PC-9 (cell line): ENCODE measurements around the gene MAST4.

Experiments used
- EZH2 ChIP-seq: fragments of 200-600 bp; sonication (generic); IDR thresholded peaks from 2 replicates; pipeline ENCODE4 v1.8.0; 2017; ENCODE audit warnings: antibody characterized with exemption, low read depth
- TF ChIP-seq, protein P1 (sequence below): fragments of 200-600 bp; sonication (generic); conservative IDR thresholded peaks from 2 replicates; pipeline ENCODE4 v1.6.1; 2017; ENCODE audit warnings: mixed run types, antibody characterized with exemption, mild to moderate bottlenecking, moderate library complexity

DNA sequence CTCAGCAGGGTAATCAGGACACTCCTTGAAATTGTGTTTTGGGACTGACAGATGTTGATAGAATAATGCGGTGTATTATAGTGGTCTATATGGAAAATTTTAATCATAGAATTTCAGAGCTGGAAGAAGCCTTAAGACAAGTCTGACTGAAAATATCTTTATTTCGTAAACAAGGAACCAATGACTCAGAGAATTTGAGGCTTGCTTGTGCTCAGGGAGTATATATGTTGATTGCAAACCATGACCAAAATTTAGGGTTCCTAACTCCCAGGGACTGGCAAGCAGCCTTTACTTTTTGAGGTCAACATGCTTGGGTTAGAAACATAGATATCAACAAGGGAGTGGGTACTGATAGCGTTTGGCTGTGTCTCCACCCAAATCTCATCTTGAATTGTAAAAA is 313.2 kb downstream of the MAST4 start:
- TF ChIP-seq, protein P1, sequence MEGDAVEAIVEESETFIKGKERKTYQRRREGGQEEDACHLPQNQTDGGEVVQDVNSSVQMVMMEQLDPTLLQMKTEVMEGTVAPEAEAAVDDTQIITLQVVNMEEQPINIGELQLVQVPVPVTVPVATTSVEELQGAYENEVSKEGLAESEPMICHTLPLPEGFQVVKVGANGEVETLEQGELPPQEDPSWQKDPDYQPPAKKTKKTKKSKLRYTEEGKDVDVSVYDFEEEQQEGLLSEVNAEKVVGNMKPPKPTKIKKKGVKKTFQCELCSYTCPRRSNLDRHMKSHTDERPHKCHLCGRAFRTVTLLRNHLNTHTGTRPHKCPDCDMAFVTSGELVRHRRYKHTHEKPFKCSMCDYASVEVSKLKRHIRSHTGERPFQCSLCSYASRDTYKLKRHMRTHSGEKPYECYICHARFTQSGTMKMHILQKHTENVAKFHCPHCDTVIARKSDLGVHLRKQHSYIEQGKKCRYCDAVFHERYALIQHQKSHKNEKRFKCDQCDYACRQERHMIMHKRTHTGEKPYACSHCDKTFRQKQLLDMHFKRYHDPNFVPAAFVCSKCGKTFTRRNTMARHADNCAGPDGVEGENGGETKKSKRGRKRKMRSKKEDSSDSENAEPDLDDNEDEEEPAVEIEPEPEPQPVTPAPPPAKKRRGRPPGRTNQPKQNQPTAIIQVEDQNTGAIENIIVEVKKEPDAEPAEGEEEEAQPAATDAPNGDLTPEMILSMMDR: no peak
- no peak for TF ChIP-seq EZH2
